ENCODE measurements around the gene C16orf46. TPM values are rescaled to one million over a fixed set of nuclear protein-coding genes. Genes with fewer than 3 reads are reported as not detected.
"Not testable (repeated sequence)": the region's sequence is repeated elsewhere in the genome, so short reads cannot be mapped to it uniquely, and the experiment has no call there.

Gene C16orf46
- total RNA-seq (0.63 TPM), polyA plus RNA-seq (2.4 TPM)

GRCh38 chr16:81077076-81077940 lies at the start of gene C16orf46:
Gene C16orf46, minus strand, starts transcription at chr16:81077238. Its CDS starts 13,283 bp downstream, at chr16:81063955.
- DNase-seq (ENCODE audit: extremely low spot score), result peak; percentile 93
- Histone ChIP-seq H3K4me3 (ENCODE audit: low read depth, low read length) (peak within 1 kb of the TSS; percentile 39), H3K36me3 (ENCODE audit: insufficient read depth) (no peaks in the 10 kb centered on the region), H3K4me1 (ENCODE audit: insufficient read depth) (no peaks in the 10 kb centered on the region), H3K27ac (ENCODE audit: low read depth) (peak within 1 kb of the TSS; percentile 96)
- WGBS, result 11% methylated on average over 59 of the region's 59 CpGs

GRCh38 chr16:81123092-81123852 lies 46.2 kb upstream of the C16orf46 start:
- no peaks in the 10 kb centered on the region for H3K36me3 ChIP-seq (ENCODE audit: insufficient read depth)
- DNase-seq (ENCODE audit: extremely low spot score), result no peak
- WGBS, result 76% methylated on average over 17 of the region's 17 CpGs
- H3K4me1 ChIP-seq (ENCODE audit: insufficient read depth), result no peaks in the 10 kb centered on the region
- H3K4me3 ChIP-seq (ENCODE audit: low read depth, low read length), result no peak overlapping the region
- no peak overlapping the region for H3K27ac ChIP-seq (ENCODE audit: low read depth)

GRCh38 chr16:81121474-81121990 lies 44.5 kb upstream of the C16orf46 start:
- no peak overlapping the region for H3K27ac ChIP-seq (ENCODE audit: low read depth)
- DNase-seq (ENCODE audit: extremely low spot score), result no peak
- H3K4me1 ChIP-seq (ENCODE audit: insufficient read depth), result no peaks in the 10 kb centered on the region
- WGBS, result 92% methylated on average over 16 of the region's 16 CpGs
- H3K4me3 ChIP-seq (ENCODE audit: low read depth, low read length), result no peak overlapping the region
- H3K36me3 ChIP-seq (ENCODE audit: insufficient read depth), result no peaks in the 10 kb centered on the region

- WGBS, result 62% methylated on average over 11 of the region's 11 CpGs
- Histone ChIP-seq H3K4me1 (ENCODE audit: insufficient read depth) (no peaks in the 10 kb centered on the region), H3K36me3 (ENCODE audit: insufficient read depth) (no peaks in the 10 kb centered on the region), H3K27ac (ENCODE audit: low read depth) (no peak overlapping the region), H3K4me3 (ENCODE audit: low read depth, low read length) (no peak overlapping the region)
- DNase-seq (ENCODE audit: extremely low spot score), result no peak
Measured at GRCh38 chr16:81117436-81117835, 40.4 kb upstream of the C16orf46 start.

GRCh38 chr16:81116285-81116684 lies 39.2 kb upstream of the C16orf46 start:
- WGBS, result 89% methylated on average over 9 of the region's 9 CpGs
- DNase-seq (ENCODE audit: extremely low spot score), result no peak

GRCh38 chr16:81112453-81112852 lies 35.4 kb upstream of the C16orf46 start:
- DNase-seq (ENCODE audit: extremely low spot score), result no peak
- Histone ChIP-seq H3K4me1 (ENCODE audit: insufficient read depth) (no peaks in the 10 kb centered on the region), H3K36me3 (ENCODE audit: insufficient read depth) (no peaks in the 10 kb centered on the region), H3K4me3 (ENCODE audit: low read depth, low read length) (no peak overlapping the region), H3K27ac (ENCODE audit: low read depth) (no peak overlapping the region)
- WGBS, result 92% methylated on average over 4 of the region's 4 CpGs

More at GRCh38 chr16:81116285-81116684, 39.2 kb upstream of the C16orf46 start:
- H3K4me3 ChIP-seq (ENCODE audit: low read depth, low read length), result no peak overlapping the region
- H3K27ac ChIP-seq (ENCODE audit: low read depth), result no peak overlapping the region
- H3K4me1 ChIP-seq (ENCODE audit: insufficient read depth), result no peaks in the 10 kb centered on the region
- no peaks in the 10 kb centered on the region for H3K36me3 ChIP-seq (ENCODE audit: insufficient read depth)

GRCh38 chr16:81109274-81109673 lies 32.2 kb upstream of the C16orf46 start:
- WGBS, result 88% methylated on average over 6 of the region's 6 CpGs

GRCh38 chr16:81107511-81107910 lies 30.5 kb upstream of the C16orf46 start:
- H3K27ac ChIP-seq (ENCODE audit: low read depth), result no peak overlapping the region
- 81% methylated on average over 11 of the region's 11 CpGs for WGBS
- DNase-seq (ENCODE audit: extremely low spot score), result no peak

More at GRCh38 chr16:81109274-81109673, 32.2 kb upstream of the C16orf46 start:
- H3K27ac ChIP-seq (ENCODE audit: low read depth); H3K4me3 ChIP-seq (ENCODE audit: low read depth, low read length); DNase-seq (ENCODE audit: extremely low spot score); H3K4me1 ChIP-seq (ENCODE audit: insufficient read depth); H3K36me3 ChIP-seq (ENCODE audit: insufficient read depth): not testable (repeated sequence)

GRCh38 chr16:81106826-81107503 lies 29.9 kb upstream of the C16orf46 start:
- Histone ChIP-seq H3K36me3 (ENCODE audit: insufficient read depth) (no peaks in the 10 kb centered on the region), H3K27ac (ENCODE audit: low read depth) (no peak overlapping the region), H3K4me3 (ENCODE audit: low read depth, low read length) (no peak overlapping the region), H3K4me1 (ENCODE audit: insufficient read depth) (no peaks in the 10 kb centered on the region)
- WGBS, result 56% methylated on average over 8 of the region's 8 CpGs
- no peak for DNase-seq (ENCODE audit: extremely low spot score)

More at GRCh38 chr16:81107511-81107910, 30.5 kb upstream of the C16orf46 start:
- Histone ChIP-seq H3K36me3 (ENCODE audit: insufficient read depth) (no peaks in the 10 kb centered on the region), H3K4me3 (ENCODE audit: low read depth, low read length) (no peak overlapping the region), H3K4me1 (ENCODE audit: insufficient read depth) (no peaks in the 10 kb centered on the region)

GRCh38 chr16:81105946-81106345 lies 28.9 kb upstream of the C16orf46 start:
- H3K4me1 ChIP-seq (ENCODE audit: insufficient read depth), result no peaks in the 10 kb centered on the region
- DNase-seq (ENCODE audit: extremely low spot score), result no peak
- WGBS, result 68% methylated on average over 1 of the region's 1 CpG
- H3K4me3 ChIP-seq (ENCODE audit: low read depth, low read length), result no peak overlapping the region
- H3K36me3 ChIP-seq (ENCODE audit: insufficient read depth), result no peaks in the 10 kb centered on the region
- H3K27ac ChIP-seq (ENCODE audit: low read depth), result no peak overlapping the region

GRCh38 chr16:81101702-81102101 lies 24.7 kb upstream of the C16orf46 start:
- H3K36me3 ChIP-seq (ENCODE audit: insufficient read depth), result no peaks in the 10 kb centered on the region
- no peak overlapping the region for H3K4me3 ChIP-seq (ENCODE audit: low read depth, low read length)
- 91% methylated on average over 9 of the region's 9 CpGs for WGBS
- no peaks in the 10 kb centered on the region for H3K4me1 ChIP-seq (ENCODE audit: insufficient read depth)
- DNase-seq (ENCODE audit: extremely low spot score), result no peak
- H3K27ac ChIP-seq (ENCODE audit: low read depth), result no peak overlapping the region

GRCh38 chr16:81099958-81100357 lies 22.9 kb upstream of the C16orf46 start:
- Histone ChIP-seq H3K27ac (ENCODE audit: low read depth) (no peak overlapping the region), H3K4me3 (ENCODE audit: low read depth, low read length) (no peak overlapping the region), H3K36me3 (ENCODE audit: insufficient read depth) (no peaks in the 10 kb centered on the region), H3K4me1 (ENCODE audit: insufficient read depth) (no peaks in the 10 kb centered on the region)
- DNase-seq (ENCODE audit: extremely low spot score), result no peak

GRCh38 chr16:81097230-81097629 lies 20.2 kb upstream of the C16orf46 start:
- no peak for DNase-seq (ENCODE audit: extremely low spot score)
- H3K27ac ChIP-seq (ENCODE audit: low read depth), result no peak overlapping the region
- H3K36me3 ChIP-seq (ENCODE audit: insufficient read depth), result no peaks in the 10 kb centered on the region
- no peak overlapping the region for H3K4me3 ChIP-seq (ENCODE audit: low read depth, low read length)
- H3K4me1 ChIP-seq (ENCODE audit: insufficient read depth), result no peaks in the 10 kb centered on the region
- 90% methylated on average over 6 of the region's 6 CpGs for WGBS
